B cell (primary cell): Measurements from ENCODE around the gene DTHD1. TPM values are rescaled to one million over a fixed set of nuclear protein-coding genes. Genes with fewer than 3 reads are reported as not detected.

Experiments used
- ATAC-seq: fragments of 200-7000 bp; cut with Tn5 transposase; one replicate; pipeline ENCODE4 v1.10.0; 2021; ENCODE audit warnings: low read depth, mild to moderate bottlenecking, moderate number of reproducible peaks, moderate library complexity
- CTCF ChIA-PET: fragments of 350-600 bp; sonication (Branson Sonifier 250); formaldehyde crosslinking; loops from one replicate; lab custom pipeline; 2021; ENCODE audit warnings: antibody characterized with exemption, inconsistent platforms; lab: Charles Lee
- POLR2A ChIA-PET: fragments of 350-600 bp; sonication (Branson Sonifier 250); formaldehyde crosslinking; loops from one replicate; lab custom pipeline; 2021; ENCODE audit warnings: antibody characterized with exemption; lab: Charles Lee
- DNase-seq: peaks from one replicate; pipeline ENCODE4 v3.0.0; 2013
- H2AFZ ChIP-seq: 2 replicates; pipeline ENCODE4 v1.6.1; 2012; ENCODE audit warnings: mild to moderate bottlenecking, low read depth, low read length; ENCODE audit not compliant: insufficient read depth, poor library complexity, severe bottlenecking
- H3K27ac ChIP-seq, 2 donors: 1 replicate in 1 of 2; 2 replicates in 1 of 2; pipeline ENCODE4 v1.5.1; 2012 to 2013; ENCODE audit warnings: low read length in 2 of 2, mild to moderate bottlenecking in 2 of 2, moderate library complexity in 1 of 2
- H3K27me3 ChIP-seq, 4 experiments: fragments of 200-600 bp in 1 of 4; sonication (generic) in 1 of 4; replicated peaks in 1 of 4; 1 replicate in 2 of 4; 2 replicates in 2 of 4; pipeline versions ENCODE4 v1.6.1 to v1.7.0; 2013 to 2016; ENCODE audit warnings: low read length in 3 of 4, mild to moderate bottlenecking in 2 of 4, mixed read lengths in 1 of 4, moderate library complexity in 1 of 4; ENCODE audit not compliant: insufficient read depth in 4 of 4, control insufficient read depth in 3 of 4; ENCODE audit errors: control extremely low read depth in 1 of 4
- H3K36me3 ChIP-seq, 2 experiments: replicated peaks in 1 of 2; 1 replicate in 1 of 2; 2 replicates in 1 of 2; pipeline versions ENCODE4 v1.6.1 to v1.7.1; 2013; ENCODE audit warnings: low read length in 1 of 2; ENCODE audit not compliant: insufficient read depth in 2 of 2, control insufficient read depth in 1 of 2; ENCODE audit errors: control extremely low read depth in 1 of 2, extremely low read depth in 1 of 2
- H3K4me1 ChIP-seq, 2 donors: fragments of 200-600 bp in 1 of 2; sonication (generic) in 1 of 2; 1 replicate in 1 of 2; 2 replicates in 1 of 2; pipeline versions ENCODE4 v1.5.1 to v1.6.1; 2013 to 2017; ENCODE audit warnings: low read length in 2 of 2; ENCODE audit not compliant: control insufficient read depth in 2 of 2, insufficient read depth in 2 of 2
- H3K4me2 ChIP-seq: replicated peaks from 2 replicates; pipeline ENCODE3; 2012; ENCODE audit warnings: mild to moderate bottlenecking, low read depth, low read length; ENCODE audit not compliant: poor library complexity, severe bottlenecking
- H3K4me3 ChIP-seq, 5 experiments: fragments of 200-600 bp in 1 of 5; sonication (generic) in 1 of 5; 1 replicate in 3 of 5; 2 replicates in 2 of 5; pipeline versions ENCODE4 v1.5.1 to v1.7.0; 2011 to 2016; ENCODE audit warnings: low read length in 4 of 5, mild to moderate bottlenecking in 4 of 5, low read depth in 2 of 5, control low read depth in 1 of 5, moderate library complexity in 1 of 5; ENCODE audit not compliant: insufficient read depth in 1 of 5; ENCODE audit errors: control extremely low read depth in 1 of 5, extremely low read depth in 1 of 5
- H3K79me2 ChIP-seq: fragments of 200-600 bp; sonication (generic); one replicate; pipeline ENCODE4 v1.6.0; 2016; ENCODE audit warnings: low read length; ENCODE audit not compliant: control insufficient read depth, insufficient read depth
- H3K9ac ChIP-seq: fragments of 200-600 bp; sonication (generic); 2 replicates; pipeline ENCODE4 v1.6.1; 2017; ENCODE audit warnings: mild to moderate bottlenecking, low read length, moderate library complexity
- H3K9me3 ChIP-seq, 3 donors: one replicate each; pipeline versions ENCODE4 v1.6.1 to v1.7.1; 2013; ENCODE audit warnings: low read length in 2 of 3; ENCODE audit not compliant: control insufficient read depth in 2 of 3, insufficient read depth in 1 of 3; ENCODE audit errors: control extremely low read depth in 1 of 3
- H4K20me1 ChIP-seq: 2 replicates; pipeline ENCODE4 v1.6.0; 2012; ENCODE audit warnings: mild to moderate bottlenecking, low read length; ENCODE audit not compliant: insufficient read depth, control insufficient read depth, poor library complexity, severe bottlenecking
- H3K27ac Mint-ChIP-seq: one replicate; pipeline ENCODE4 v1.8.0; 2021; ENCODE audit warnings: mixed read lengths
- H3K27me3 Mint-ChIP-seq: one replicate; pipeline ENCODE4 v1.8.0; 2021; ENCODE audit warnings: mixed read lengths
- H3K4me1 Mint-ChIP-seq: one replicate; pipeline ENCODE4 v1.8.0; 2021; ENCODE audit warnings: mixed read lengths
- H3K4me3 Mint-ChIP-seq: one replicate; pipeline ENCODE4 v1.8.0; 2021; ENCODE audit warnings: mixed read lengths
- H3K9me3 Mint-ChIP-seq: one replicate; pipeline ENCODE4 v1.8.0; 2022; ENCODE audit warnings: mixed read lengths; ENCODE audit not compliant: insufficient read depth
- CTCF ChIP-seq: fragments of 200-600 bp; IDR thresholded peaks from one replicate; pipeline ENCODE4 v1.8.0; 2022; ENCODE audit warnings: antibody characterized with exemption, mild to moderate bottlenecking
- EZH2 ChIP-seq: IDR thresholded peaks from 2 replicates; pipeline ENCODE4 v1.6.1; 2012; ENCODE audit warnings: borderline replicate concordance, low read depth, mild to moderate bottlenecking, moderate library complexity, low read length; ENCODE audit not compliant: insufficient read depth, poor library complexity, severe bottlenecking
- WGBS: methylation state at CpG from one replicate; pipeline ENCODE4 v1.1.5; 2013; ENCODE audit warnings: missing lambda C conversion rate; ENCODE audit not compliant: insufficient coverage; 5-methylcytosine and 5-hydroxymethylcytosine counted together
- intact Hi-C: fragments of 100-400 bp; cut with micrococcal nuclease; formaldehyde crosslinking; loops from one replicate; pipeline ENCODE4 v1.10.0; 2022
- polyA plus RNA-seq: library from polyadenylated mRNA; depleted of rRNA; stranded (reverse); fragments of >200 nt; gene quantifications from 2 replicates; pipeline ENCODE4 v1.2.3, GENCODE V29; 2012
- total RNA-seq, 2 donors: library from RNA; stranded (reverse); fragments of 120-200 nt in 1 of 2; gene quantifications; 1 replicate in 1 of 2; 2 replicates in 1 of 2; pipeline versions ENCODE4 v1.2.3 to v1.2.4, GENCODE V29; 2013 to 2022

DTHD1 gene
- total and polyA plus RNA-seq, 2 donors (not counting 1 experiment from before 2014, with no cell fraction given), result 0.04 TPM; not detected in 1

GRCh38 chr4:36338973-36339372 is 57.6 kb downstream of the DTHD1 start:
- H4K20me1 ChIP-seq, result no peaks in the 10 kb centered on the region
- H3K9me3 ChIP-seq, result no peaks in the 10 kb centered on the region
- H3K36me3 ChIP-seq, result no peaks in the 10 kb centered on the region
- no peak overlapping the region for H3K27ac ChIP-seq
- no CpG with 5 or more reads among the region's 3 CpGs for WGBS
- no peak overlapping the region for H3K9ac ChIP-seq
- H3K4me3 ChIP-seq, result no peak overlapping the region
- Mint-ChIP-seq H3K4me3 (no peak overlapping the region), H3K9me3 (no peaks in the 10 kb centered on the region), H3K27ac (no peak overlapping the region), H3K4me1 (peaks cover 8% of the 10 kb centered on the region), H3K27me3 (no peaks in the 10 kb centered on the region)
- ChIA-PET CTCF (interaction anchor here (1.2 to 2.1 kb wide), 3 partner anchors 9 to 61 kb away, joined by 3 to 5 read pairs (median 3); no protein-coding TSS in a partner anchor), POLR2A (no interaction called here)
- no peaks in the 10 kb centered on the region for H3K79me2 ChIP-seq
- H3K27me3 ChIP-seq, result no peaks in the 10 kb centered on the region
- H3K4me2 ChIP-seq, result no peak overlapping the region
- DNase-seq (no peak), ATAC-seq (no peak)
- no peak overlapping the region for H2AFZ ChIP-seq
- TF ChIP-seq EZH2, result no peak
- TF ChIP-seq CTCF, result no peak
- no peaks in the 10 kb centered on the region for H3K4me1 ChIP-seq
- intact Hi-C loops, result no loop called here

- Histone ChIP-seq H3K4me3 (no peak overlapping the region), H3K79me2 (no peaks in the 10 kb centered on the region), H3K36me3 (no peaks in the 10 kb centered on the region), H3K9me3 (no peaks in the 10 kb centered on the region), H3K27ac (no peak overlapping the region), H3K9ac (no peak overlapping the region), H3K4me2 (no peak overlapping the region), H3K4me1 (no peaks in the 10 kb centered on the region), H2AFZ (no peak overlapping the region), H4K20me1 (no peaks in the 10 kb centered on the region), H3K27me3 (no peaks in the 10 kb centered on the region)
- Mint-ChIP-seq H3K27ac (no peak overlapping the region), H3K4me3 (no peak overlapping the region), H3K4me1 (peaks cover 5% of the 10 kb centered on the region), H3K27me3 (no peaks in the 10 kb centered on the region), H3K9me3 (no peaks in the 10 kb centered on the region)
- ChIA-PET CTCF (interaction anchor here (1.5 kb wide), 1 partner anchor 11 kb away, joined by 3 read pairs; no protein-coding TSS in a partner anchor), POLR2A (no interaction called here)
- TF ChIP-seq EZH2 (no peak), CTCF (no peak)
- DNase-seq, result no peak
- intact Hi-C loops, result no loop called here
- 96% methylated on average over 6 of the region's 6 CpGs for WGBS
- ATAC-seq, result no peak
These were observed 60.5 kb downstream of the DTHD1 start for GRCh38 chr4:36341936-36342335.
